Osteocyte (in vitro differentiated cells): ENCODE results near the gene CAND2. TPM values are rescaled to one million over a fixed set of nuclear protein-coding genes. Genes with fewer than 3 reads are reported as not detected.
"Not testable (repeated sequence)": the region's sequence is repeated elsewhere in the genome, so short reads cannot be mapped to it uniquely, and the experiment has no call there.

Source experiments
- DNase-seq: peaks from one replicate; pipeline ENCODE4 v3.0.0; 2021; ENCODE audit warnings: mixed read lengths; ENCODE audit not compliant: unreplicated experiment; ENCODE audit errors: extremely low spot score
- H3K27ac Mint-ChIP-seq: one replicate; pipeline ENCODE4 v1.8.0; 2021; ENCODE audit warnings: mild to moderate bottlenecking, mixed read lengths; ENCODE audit not compliant: unreplicated experiment
- H3K27me3 Mint-ChIP-seq: one replicate; pipeline ENCODE4 v1.8.0; 2021; ENCODE audit warnings: mixed read lengths; ENCODE audit not compliant: unreplicated experiment
- H3K36me3 Mint-ChIP-seq: one replicate; pipeline ENCODE4 v1.8.0; 2021; ENCODE audit warnings: mixed read lengths; ENCODE audit not compliant: unreplicated experiment
- H3K4me1 Mint-ChIP-seq: one replicate; pipeline ENCODE4 v1.8.0; 2021; ENCODE audit warnings: mixed read lengths; ENCODE audit not compliant: unreplicated experiment
- H3K4me3 Mint-ChIP-seq: one replicate; pipeline ENCODE4 v1.8.0; 2021; ENCODE audit warnings: mild to moderate bottlenecking, moderate library complexity, mixed read lengths; ENCODE audit not compliant: unreplicated experiment
- H3K9me3 Mint-ChIP-seq: one replicate; pipeline ENCODE4 v1.8.0; 2021; ENCODE audit warnings: mixed read lengths; ENCODE audit not compliant: unreplicated experiment
- CTCF ChIP-seq: fragments of 200-600 bp; sonication (generic); IDR thresholded peaks from 2 replicates; pipeline ENCODE4 v1.5.0; 2021; ENCODE audit warnings: antibody characterized with exemption, mild to moderate bottlenecking, moderate library complexity
- total RNA-seq: library from RNA; stranded (reverse); gene quantifications from 2 replicates; pipeline ENCODE4 v1.2.1, GENCODE V29; 2021

The CAND2 gene
- total RNA-seq, 1 donor from 2014 or later: 10.4 TPM

GRCh38 chr3:12875857-12876836, 79.7 kb downstream of the CAND2 start:
- DNase-seq: no peak
- Mint-ChIP-seq H3K4me1 (peaks cover 1% of the 10 kb centered on the region), H3K9me3 (no peaks in the 10 kb centered on the region), H3K4me3 (peak overlapping the region; percentile 29), H3K27me3 (peaks cover 10% of the 10 kb centered on the region), H3K36me3 (no peaks in the 10 kb centered on the region), H3K27ac (no peak overlapping the region)
- TF ChIP-seq CTCF: peak; percentile 30

DNA sequence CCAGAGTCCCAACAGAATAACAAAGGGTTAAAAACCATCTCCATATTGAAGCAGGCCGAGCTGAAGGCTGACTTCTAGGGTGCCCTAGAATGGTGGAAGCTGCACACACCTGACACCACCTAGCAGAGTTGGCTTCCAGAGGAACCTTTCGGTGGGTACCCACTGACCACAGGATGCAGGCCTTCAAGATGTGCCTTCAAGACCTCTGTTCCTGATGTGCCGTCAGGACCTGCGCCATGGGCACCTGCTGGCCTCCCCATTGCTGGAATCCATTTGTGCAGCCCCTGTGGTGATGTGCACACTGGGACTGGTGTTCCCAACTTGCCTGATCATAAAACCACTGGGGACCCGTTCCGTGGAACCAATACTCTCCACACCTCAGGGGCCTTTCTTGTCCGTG, 80.6 kb downstream of the CAND2 start:
- no peak for TF ChIP-seq CTCF
- no peak for DNase-seq
- Mint-ChIP-seq H3K4me1 (peaks cover 1% of the 10 kb centered on the region), H3K27ac (no peak overlapping the region), H3K36me3 (no peaks in the 10 kb centered on the region), H3K4me3 (no peak overlapping the region), H3K27me3 (peaks cover 8% of the 10 kb centered on the region), H3K9me3 (no peaks in the 10 kb centered on the region)

- Mint-ChIP-seq H3K9me3 (no peaks in the 10 kb centered on the region), H3K36me3 (no peaks in the 10 kb centered on the region), H3K4me3 (no peak overlapping the region), H3K27ac (no peak overlapping the region), H3K4me1 (peaks cover 1% of the 10 kb centered on the region), H3K27me3 (peaks cover 10% of the 10 kb centered on the region)
- no peak for TF ChIP-seq CTCF
- DNase-seq: no peak
Measured at GRCh38 chr3:12878141-12878574, 81.7 kb downstream of the CAND2 start.

DNA sequence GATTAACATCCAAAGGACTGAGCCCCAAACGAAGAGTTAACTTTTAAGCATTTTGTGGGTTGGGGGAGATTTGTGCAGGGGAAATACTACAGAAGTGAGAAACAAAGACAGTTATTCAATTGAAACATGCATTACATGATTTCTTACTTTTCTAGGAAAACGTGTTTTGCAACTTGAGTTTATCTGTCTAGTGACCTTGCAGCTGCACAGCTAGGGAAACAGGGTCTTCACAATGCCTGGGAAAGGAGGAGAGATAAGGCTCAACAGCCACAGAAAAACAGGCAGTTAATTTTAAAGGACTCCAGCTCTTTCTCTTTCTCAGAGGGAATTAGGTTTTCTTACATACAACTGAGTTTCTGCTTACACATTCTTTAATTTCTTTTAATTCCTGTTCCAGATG, 82.3 kb downstream of the CAND2 start:
- not testable (repeated sequence) for DNase-seq, H3K27me3 Mint-ChIP-seq, H3K27ac Mint-ChIP-seq, H3K9me3 Mint-ChIP-seq, H3K36me3 Mint-ChIP-seq, H3K4me1 Mint-ChIP-seq, H3K4me3 Mint-ChIP-seq

DNA sequence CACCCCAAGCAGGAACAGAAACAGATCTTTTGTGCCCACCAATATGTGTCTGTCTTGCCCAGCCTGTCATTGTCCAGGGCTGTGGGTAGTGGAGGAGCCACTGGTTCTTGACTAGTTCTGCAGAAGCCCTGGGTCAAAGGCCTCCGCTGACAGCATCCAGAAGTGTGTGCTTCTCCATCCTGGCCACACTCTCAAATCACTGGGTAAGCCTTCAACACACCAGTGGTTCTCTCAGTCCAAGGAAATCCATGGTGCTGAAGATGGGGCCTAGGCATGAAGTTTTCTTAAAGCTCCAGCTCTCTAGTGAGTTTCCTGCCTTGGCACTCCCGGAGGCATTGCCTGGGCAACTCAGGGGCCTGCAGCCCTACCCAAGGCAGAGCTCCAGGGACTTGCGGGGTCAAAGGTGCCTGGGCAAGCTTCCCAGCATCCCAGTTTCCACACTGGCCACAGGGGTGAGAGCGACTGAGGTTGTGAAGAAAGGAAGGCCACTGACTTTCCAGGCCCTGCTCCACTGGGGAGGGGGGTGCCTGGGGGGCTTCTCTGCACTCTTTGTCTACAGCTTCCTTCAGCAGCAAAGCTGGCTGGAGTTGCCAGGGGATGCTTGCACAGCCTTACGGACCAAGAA, 82.8 kb downstream of the CAND2 start:
- Mint-ChIP-seq H3K4me3 (no peak overlapping the region), H3K27ac (no peak overlapping the region), H3K27me3 (peaks cover 10% of the 10 kb centered on the region), H3K36me3 (no peaks in the 10 kb centered on the region), H3K4me1 (peaks cover 1% of the 10 kb centered on the region), H3K9me3 (no peaks in the 10 kb centered on the region)
- no peak for TF ChIP-seq CTCF
- DNase-seq: no peak

DNA sequence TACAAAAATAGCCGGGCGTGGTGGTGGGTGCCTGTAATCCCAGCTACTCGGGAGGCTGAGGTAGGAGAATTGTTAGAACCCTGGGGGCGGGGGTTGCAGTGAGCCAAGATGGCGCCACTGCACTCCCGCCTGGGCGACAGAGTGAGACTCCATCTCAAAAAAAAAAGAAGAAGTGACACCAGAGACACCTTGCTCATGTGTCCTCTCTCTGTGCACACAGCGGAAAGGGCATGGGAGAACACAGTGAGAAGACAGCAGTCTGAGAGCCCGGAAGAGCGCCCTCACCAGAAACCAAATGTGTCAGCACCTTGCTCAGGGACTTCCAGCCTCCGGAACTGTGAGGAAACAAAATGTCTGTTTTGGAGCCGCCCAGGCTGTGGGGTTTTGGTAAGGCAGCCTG, 85.4 kb downstream of the CAND2 start:
- DNase-seq, H3K4me1 Mint-ChIP-seq, H3K4me3 Mint-ChIP-seq, H3K9me3 Mint-ChIP-seq, H3K36me3 Mint-ChIP-seq, H3K27ac Mint-ChIP-seq: not testable (repeated sequence)
- H3K27me3 Mint-ChIP-seq: peaks cover 20% of the 10 kb centered on the region
